ENCODE data around the gene C1QTNF1.
A peak's percentile ranks its signal among the peaks of the same experiment; 100 is the strongest.

The C1QTNF1 gene

GRCh38 chr17:78985395-78985794 lies 38.6 kb upstream of the C1QTNF1 start:
- Histone ChIP-seq H3K4me3 (ENCODE audit: low read depth, low read length) (no peak overlapping the region), H3K36me3 (ENCODE audit: control insufficient read depth, insufficient read depth, low read length) (no peaks in the 10 kb centered on the region), H3K9me3 (ENCODE audit: control insufficient read depth, low read length) (no peaks in the 10 kb centered on the region), H3K79me2 (peaks cover 2% of the 10 kb centered on the region), H3K27ac (no peak overlapping the region), H3K9ac (no peak overlapping the region), H2AFZ (no peak overlapping the region), H3K4me2 (ENCODE audit: low read length) (no peak overlapping the region), H3K27me3 (ENCODE audit: control insufficient read depth, insufficient read depth, low read length) (no peaks in the 10 kb centered on the region), H3K4me1 (peaks cover 13% of the 10 kb centered on the region)
- no peak for TF ChIP-seq CTCF (IDR thresholded peaks at IDR 0.05)

DNA sequence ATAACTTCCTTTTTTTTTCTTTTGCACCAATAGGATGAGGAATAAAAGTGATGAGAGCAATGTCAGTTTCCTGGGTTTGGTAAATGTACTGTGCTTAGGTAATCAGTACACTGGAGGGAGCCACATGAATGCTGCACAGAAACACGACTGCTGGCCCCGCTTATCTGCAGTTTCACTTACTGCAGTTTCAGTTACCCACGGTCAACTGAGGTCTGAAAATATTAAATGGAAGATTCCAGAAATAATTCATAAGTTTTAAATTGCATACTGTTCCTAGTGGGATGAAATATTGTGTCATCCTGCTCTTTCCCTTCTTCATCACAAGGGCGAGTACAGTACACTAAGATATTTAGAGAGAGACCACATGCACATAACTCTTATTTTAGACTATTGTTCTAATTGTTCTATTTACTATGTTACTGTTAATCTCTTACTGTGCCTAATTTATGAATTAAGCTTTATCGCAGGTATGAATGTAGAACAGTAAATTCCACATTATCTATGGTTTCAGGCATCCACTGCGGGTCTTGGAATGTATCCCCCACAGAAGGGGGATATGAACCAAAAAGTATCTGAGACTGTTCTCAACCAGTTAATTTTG lies 37.8 kb upstream of the C1QTNF1 start:
- Histone ChIP-seq H3K4me3 (ENCODE audit: low read depth, low read length) (peak overlapping the region; percentile 41), H3K9me3 (ENCODE audit: control insufficient read depth, low read length) (no peaks in the 10 kb centered on the region), H3K27me3 (ENCODE audit: control insufficient read depth, insufficient read depth, low read length) (no peaks in the 10 kb centered on the region), H3K79me2 (peaks cover 2% of the 10 kb centered on the region), H2AFZ (peak overlapping the region; percentile 90), H3K36me3 (ENCODE audit: control insufficient read depth, insufficient read depth, low read length) (no peaks in the 10 kb centered on the region), H3K4me2 (ENCODE audit: low read length) (peak overlapping the region; percentile 39), H3K27ac (peak overlapping the region; percentile 88), H3K4me1 (peaks cover 13% of the 10 kb centered on the region), H3K9ac (no peak overlapping the region)
- TF ChIP-seq CTCF (IDR thresholded peaks at IDR 0.05): peak; percentile 42

- H3K27me3 ChIP-seq (ENCODE audit: control insufficient read depth, insufficient read depth, low read length): no peaks in the 10 kb centered on the region
- H3K4me3 ChIP-seq (ENCODE audit: low read depth, low read length): peak overlapping the region; percentile 41
- H3K4me2 ChIP-seq (ENCODE audit: low read length): peak overlapping the region; percentile 39
- peak overlapping the region; percentile 90 for H2AFZ ChIP-seq
- no peaks in the 10 kb centered on the region for H3K9me3 ChIP-seq (ENCODE audit: control insufficient read depth, low read length)
- TF ChIP-seq CTCF (IDR thresholded peaks at IDR 0.05): no peak
- peaks cover 2% of the 10 kb centered on the region for H3K79me2 ChIP-seq
- H3K36me3 ChIP-seq (ENCODE audit: control insufficient read depth, insufficient read depth, low read length): no peaks in the 10 kb centered on the region
- no peak overlapping the region for H3K9ac ChIP-seq
- peak overlapping the region; percentile 88 for H3K27ac ChIP-seq
- peaks cover 13% of the 10 kb centered on the region for H3K4me1 ChIP-seq
Measured at GRCh38 chr17:78986649-78987328, 37.2 kb upstream of the C1QTNF1 start.

DNA sequence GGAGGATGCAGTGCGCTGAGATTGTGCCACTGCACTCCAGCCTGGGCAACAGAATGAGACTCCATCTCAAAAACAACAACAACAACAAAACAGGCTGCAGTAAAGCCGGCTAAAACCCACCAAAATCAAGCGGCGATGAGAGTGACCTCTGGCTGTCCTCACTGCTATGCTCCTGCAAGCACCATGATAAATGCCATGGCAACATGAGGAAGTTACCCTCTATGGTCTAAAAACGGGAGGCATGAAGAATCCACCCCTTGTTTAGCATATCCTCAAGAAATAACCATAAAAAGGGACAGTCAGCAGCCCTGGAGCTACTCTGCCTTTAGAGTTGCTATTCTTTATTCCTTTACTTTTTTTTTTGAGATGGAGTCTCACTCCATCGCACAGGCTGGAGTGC lies 35.8 kb upstream of the C1QTNF1 start:
- Histone ChIP-seq H3K79me2 (peaks cover 2% of the 10 kb centered on the region), H3K27me3 (ENCODE audit: control insufficient read depth, insufficient read depth, low read length) (no peaks in the 10 kb centered on the region), H3K4me3 (ENCODE audit: low read depth, low read length) (peak overlapping the region; percentile 45), H3K27ac (peak overlapping the region; percentile 88), H3K9me3 (ENCODE audit: control insufficient read depth, low read length) (no peaks in the 10 kb centered on the region), H3K9ac (no peak overlapping the region), H3K4me2 (ENCODE audit: low read length) (peak overlapping the region; percentile 48), H3K36me3 (ENCODE audit: control insufficient read depth, insufficient read depth, low read length) (no peaks in the 10 kb centered on the region), H3K4me1 (peaks cover 13% of the 10 kb centered on the region), H2AFZ (no peak overlapping the region)
- TF ChIP-seq CTCF (IDR thresholded peaks at IDR 0.05): no peak

All from parathyroid adenoma (tissue), 2 donors.